HepG2 (cell line): Measurements from ENCODE around the gene SH2D6. TPM values are rescaled to one million over a fixed set of nuclear protein-coding genes. Genes with fewer than 3 reads are reported as not detected.

ENCODE experiments used
- DR1 ChIP-seq: sonication (generic); formaldehyde crosslinking; IDR thresholded peaks from 2 replicates; pipeline ENCODE4 v1.8.0; 2021; ENCODE audit warnings: mild to moderate bottlenecking, missing genetic modification reagents, inconsistent platforms
- RFXAP ChIP-seq: sonication (generic); formaldehyde crosslinking; IDR thresholded peaks from 2 replicates; pipeline ENCODE4 v1.4.0; 2020; ENCODE audit warnings: missing genetic modification reagents, borderline replicate concordance
- RXRA ChIP-seq: sonication (generic); formaldehyde crosslinking; IDR thresholded peaks from 2 replicates; pipeline ENCODE4 v1.5.1; 2020; ENCODE audit warnings: missing genetic modification reagents
- SALL1 ChIP-seq: sonication (generic); formaldehyde crosslinking; IDR thresholded peaks from 2 replicates; pipeline ENCODE4 v1.8.0; 2022; ENCODE audit warnings: mild to moderate bottlenecking, missing genetic modification reagents
- SNAI1 ChIP-seq: sonication (generic); formaldehyde crosslinking; IDR thresholded peaks from 2 replicates; pipeline ENCODE4 v1.5.0; 2020; ENCODE audit warnings: mild to moderate bottlenecking, missing genetic modification reagents, borderline replicate concordance
- YY1 ChIP-seq: IDR thresholded peaks from 2 replicates; pipeline ENCODE4 v1.6.1; 2011; ENCODE audit warnings: low read length, low read depth, moderate library complexity, mild to moderate bottlenecking; ENCODE audit not compliant: insufficient read depth, insufficient replicate concordance
- ZNF143 ChIP-seq: sonication (generic); formaldehyde crosslinking; IDR thresholded peaks from 2 replicates; pipeline ENCODE4 v1.4.0; 2020; ENCODE audit warnings: missing genetic modification reagents
- ZNF256 ChIP-seq: sonication (generic); formaldehyde crosslinking; conservative IDR thresholded peaks from 2 replicates; pipeline ENCODE4 v1.4.0; 2020; ENCODE audit warnings: missing genetic modification reagents
- polyA plus RNA-seq, 8 experiments: library from polyadenylated mRNA; depleted of rRNA in 3 of 8; stranded (reverse) in 7 of 8; unstranded in 1 of 8; fragments of >200 nt; fragmentation: Illumina TruSeq in 4 of 8; extraction: Trizol in 4 of 8; gene quantifications; 2 replicates each; pipeline versions ENCODE4 v1.2.1 to v1.2.3, GENCODE V29; 2011 to 2016; ENCODE audit warnings: low read depth in 4 of 8, missing spikeins in 1 of 8, mixed read lengths in 1 of 8; ENCODE audit not compliant: insufficient read depth in 1 of 8
- total RNA-seq, 5 experiments: library from RNA; depleted of rRNA; stranded (reverse); fragments of >200 nt; fragmentation: Illumina TruSeq; extraction: Trizol; gene quantifications; 2 replicates each; pipeline ENCODE4 v1.2.3, GENCODE V29; 2016; ENCODE audit warnings: low read depth in 1 of 5
- TF ChIP-seq, protein P1 (sequence below): sonication (generic); formaldehyde crosslinking; IDR thresholded peaks from 2 replicates; pipeline ENCODE4 v1.9.0; 2021; ENCODE audit warnings: missing genetic modification reagents, mild to moderate bottlenecking, borderline replicate concordance
- TF ChIP-seq, protein P2 (sequence below): IDR thresholded peaks from 2 replicates; pipeline ENCODE4 v1.6.1; 2016; ENCODE audit warnings: low read depth, control low read depth
- TF ChIP-seq, protein P3 (sequence below): sonication (generic); formaldehyde crosslinking; IDR thresholded peaks from 2 replicates; pipeline ENCODE4 v1.4.0; 2020; ENCODE audit warnings: mild to moderate bottlenecking, missing genetic modification reagents
- TF ChIP-seq, protein P4 (sequence below): IDR thresholded peaks from 2 replicates; pipeline ENCODE4 v1.6.1; 2016; ENCODE audit warnings: missing genetic modification reagents, missing compliant biosample characterization
- TF ChIP-seq, protein P5 (sequence below): sonication (generic); formaldehyde crosslinking; IDR thresholded peaks from 2 replicates; pipeline ENCODE4 v1.5.1; 2020; ENCODE audit warnings: missing genetic modification reagents, mild to moderate bottlenecking, borderline replicate concordance
- TF ChIP-seq, protein P6 (sequence below): sonication (generic); formaldehyde crosslinking; IDR thresholded peaks from 2 replicates; pipeline ENCODE4 v1.5.1; 2020; ENCODE audit warnings: mild to moderate bottlenecking, missing genetic modification reagents
- TF ChIP-seq, protein P7 (sequence below): sonication (generic); formaldehyde crosslinking; IDR thresholded peaks from 2 replicates; pipeline ENCODE4 v1.4.0; 2020; ENCODE audit warnings: missing genetic modification reagents, borderline replicate concordance

SH2D6 gene
- total and polyA plus RNA-seq, 2 of the 13 experiments (the other 11 are each of a cell fraction or from before 2014, with no cell fraction given): 0.11 to 0.26 TPM

DNA sequence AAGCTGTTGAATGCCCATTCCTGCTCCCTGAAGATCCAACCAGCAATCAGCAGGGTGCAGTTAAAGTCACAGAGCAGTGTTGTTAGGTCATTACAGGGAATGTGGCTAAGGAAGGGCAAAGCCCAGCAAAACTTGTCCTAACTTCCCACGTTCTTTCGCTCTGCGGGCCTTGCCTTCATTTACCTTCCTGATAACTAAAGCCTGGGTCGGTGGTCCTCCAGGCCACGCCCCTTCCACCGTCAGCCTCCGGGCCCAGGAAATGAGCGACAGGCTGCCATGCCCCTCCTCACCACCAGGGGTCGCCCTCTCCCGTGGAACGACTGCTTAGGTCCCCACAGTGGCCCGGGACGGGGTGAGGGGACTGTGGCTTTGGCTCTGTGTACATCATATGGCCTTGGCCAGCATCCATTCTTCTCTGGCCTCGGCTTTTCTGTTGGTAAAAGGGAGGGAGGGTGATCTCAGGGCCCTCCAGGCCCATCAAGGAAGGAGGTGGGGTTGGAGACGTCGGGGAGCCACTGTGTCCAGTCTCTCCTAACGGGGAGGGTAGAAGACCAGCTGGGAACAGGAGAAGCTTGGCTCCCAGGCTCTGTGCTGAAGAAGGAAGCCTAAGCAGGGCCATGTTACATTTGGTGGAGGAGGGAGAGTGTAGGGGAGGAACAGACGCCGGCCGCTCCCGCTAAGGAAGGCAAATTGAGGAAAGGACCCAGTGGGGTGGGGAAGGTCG, 2.2 kb downstream of the SH2D6 start (continued):
- TF ChIP-seq, protein P1, sequence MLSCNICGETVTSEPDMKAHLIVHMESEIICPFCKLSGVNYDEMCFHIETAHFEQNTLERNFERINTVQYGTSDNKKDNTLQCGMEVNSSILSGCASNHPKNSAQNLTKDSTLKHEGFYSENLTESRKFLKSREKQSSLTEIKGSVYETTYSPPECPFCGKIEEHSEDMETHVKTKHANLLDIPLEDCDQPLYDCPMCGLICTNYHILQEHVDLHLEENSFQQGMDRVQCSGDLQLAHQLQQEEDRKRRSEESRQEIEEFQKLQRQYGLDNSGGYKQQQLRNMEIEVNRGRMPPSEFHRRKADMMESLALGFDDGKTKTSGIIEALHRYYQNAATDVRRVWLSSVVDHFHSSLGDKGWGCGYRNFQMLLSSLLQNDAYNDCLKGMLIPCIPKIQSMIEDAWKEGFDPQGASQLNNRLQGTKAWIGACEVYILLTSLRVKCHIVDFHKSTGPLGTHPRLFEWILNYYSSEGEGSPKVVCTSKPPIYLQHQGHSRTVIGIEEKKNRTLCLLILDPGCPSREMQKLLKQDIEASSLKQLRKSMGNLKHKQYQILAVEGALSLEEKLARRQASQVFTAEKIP (CRISPR knock-in tag): no peak
- no peak for TF ChIP-seq ZNF256
- TF ChIP-seq SALL1 (CRISPR knock-in tag): peak; percentile 76
- TF ChIP-seq ZNF143: no peak
- TF ChIP-seq, protein P2, sequence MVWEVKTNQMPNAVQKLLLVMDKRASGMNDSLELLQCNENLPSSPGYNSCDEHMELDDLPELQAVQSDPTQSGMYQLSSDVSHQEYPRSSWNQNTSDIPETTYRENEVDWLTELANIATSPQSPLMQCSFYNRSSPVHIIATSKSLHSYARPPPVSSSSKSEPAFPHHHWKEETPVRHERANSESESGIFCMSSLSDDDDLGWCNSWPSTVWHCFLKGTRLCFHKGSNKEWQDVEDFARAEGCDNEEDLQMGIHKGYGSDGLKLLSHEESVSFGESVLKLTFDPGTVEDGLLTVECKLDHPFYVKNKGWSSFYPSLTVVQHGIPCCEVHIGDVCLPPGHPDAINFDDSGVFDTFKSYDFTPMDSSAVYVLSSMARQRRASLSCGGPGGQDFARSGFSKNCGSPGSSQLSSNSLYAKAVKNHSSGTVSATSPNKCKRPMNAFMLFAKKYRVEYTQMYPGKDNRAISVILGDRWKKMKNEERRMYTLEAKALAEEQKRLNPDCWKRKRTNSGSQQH (CRISPR knock-in tag): 0 out of 2 replicates have a peak, but pooled peaks have one; percentile 54
- TF ChIP-seq, protein P3, sequence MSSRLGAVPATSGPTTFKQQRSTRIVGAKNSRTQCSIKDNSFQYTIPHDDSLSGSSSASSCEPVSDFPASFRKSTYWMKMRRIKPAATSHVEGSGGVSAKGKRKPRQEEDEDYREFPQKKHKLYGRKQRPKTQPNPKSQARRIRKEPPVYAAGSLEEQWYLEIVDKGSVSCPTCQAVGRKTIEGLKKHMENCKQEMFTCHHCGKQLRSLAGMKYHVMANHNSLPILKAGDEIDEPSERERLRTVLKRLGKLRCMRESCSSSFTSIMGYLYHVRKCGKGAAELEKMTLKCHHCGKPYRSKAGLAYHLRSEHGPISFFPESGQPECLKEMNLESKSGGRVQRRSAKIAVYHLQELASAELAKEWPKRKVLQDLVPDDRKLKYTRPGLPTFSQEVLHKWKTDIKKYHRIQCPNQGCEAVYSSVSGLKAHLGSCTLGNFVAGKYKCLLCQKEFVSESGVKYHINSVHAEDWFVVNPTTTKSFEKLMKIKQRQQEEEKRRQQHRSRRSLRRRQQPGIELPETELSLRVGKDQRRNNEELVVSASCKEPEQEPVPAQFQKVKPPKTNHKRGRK (CRISPR knock-in tag): no peak
- peak; percentile 86 for TF ChIP-seq RXRA
- TF ChIP-seq, protein P4, sequence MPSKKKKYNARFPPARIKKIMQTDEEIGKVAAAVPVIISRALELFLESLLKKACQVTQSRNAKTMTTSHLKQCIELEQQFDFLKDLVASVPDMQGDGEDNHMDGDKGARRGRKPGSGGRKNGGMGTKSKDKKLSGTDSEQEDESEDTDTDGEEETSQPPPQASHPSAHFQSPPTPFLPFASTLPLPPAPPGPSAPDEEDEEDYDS (CRISPR knock-in tag): peak; percentile 57
- no peak for TF ChIP-seq YY1
- TF ChIP-seq, protein P5, sequence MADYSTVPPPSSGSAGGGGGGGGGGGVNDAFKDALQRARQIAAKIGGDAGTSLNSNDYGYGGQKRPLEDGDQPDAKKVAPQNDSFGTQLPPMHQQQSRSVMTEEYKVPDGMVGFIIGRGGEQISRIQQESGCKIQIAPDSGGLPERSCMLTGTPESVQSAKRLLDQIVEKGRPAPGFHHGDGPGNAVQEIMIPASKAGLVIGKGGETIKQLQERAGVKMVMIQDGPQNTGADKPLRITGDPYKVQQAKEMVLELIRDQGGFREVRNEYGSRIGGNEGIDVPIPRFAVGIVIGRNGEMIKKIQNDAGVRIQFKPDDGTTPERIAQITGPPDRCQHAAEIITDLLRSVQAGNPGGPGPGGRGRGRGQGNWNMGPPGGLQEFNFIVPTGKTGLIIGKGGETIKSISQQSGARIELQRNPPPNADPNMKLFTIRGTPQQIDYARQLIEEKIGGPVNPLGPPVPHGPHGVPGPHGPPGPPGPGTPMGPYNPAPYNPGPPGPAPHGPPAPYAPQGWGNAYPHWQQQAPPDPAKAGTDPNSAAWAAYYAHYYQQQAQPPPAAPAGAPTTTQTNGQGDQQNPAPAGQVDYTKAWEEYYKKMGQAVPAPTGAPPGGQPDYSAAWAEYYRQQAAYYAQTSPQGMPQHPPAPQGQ (CRISPR knock-in tag): no peak
- TF ChIP-seq SNAI1 (CRISPR knock-in tag): no peak
- TF ChIP-seq, protein P6, sequence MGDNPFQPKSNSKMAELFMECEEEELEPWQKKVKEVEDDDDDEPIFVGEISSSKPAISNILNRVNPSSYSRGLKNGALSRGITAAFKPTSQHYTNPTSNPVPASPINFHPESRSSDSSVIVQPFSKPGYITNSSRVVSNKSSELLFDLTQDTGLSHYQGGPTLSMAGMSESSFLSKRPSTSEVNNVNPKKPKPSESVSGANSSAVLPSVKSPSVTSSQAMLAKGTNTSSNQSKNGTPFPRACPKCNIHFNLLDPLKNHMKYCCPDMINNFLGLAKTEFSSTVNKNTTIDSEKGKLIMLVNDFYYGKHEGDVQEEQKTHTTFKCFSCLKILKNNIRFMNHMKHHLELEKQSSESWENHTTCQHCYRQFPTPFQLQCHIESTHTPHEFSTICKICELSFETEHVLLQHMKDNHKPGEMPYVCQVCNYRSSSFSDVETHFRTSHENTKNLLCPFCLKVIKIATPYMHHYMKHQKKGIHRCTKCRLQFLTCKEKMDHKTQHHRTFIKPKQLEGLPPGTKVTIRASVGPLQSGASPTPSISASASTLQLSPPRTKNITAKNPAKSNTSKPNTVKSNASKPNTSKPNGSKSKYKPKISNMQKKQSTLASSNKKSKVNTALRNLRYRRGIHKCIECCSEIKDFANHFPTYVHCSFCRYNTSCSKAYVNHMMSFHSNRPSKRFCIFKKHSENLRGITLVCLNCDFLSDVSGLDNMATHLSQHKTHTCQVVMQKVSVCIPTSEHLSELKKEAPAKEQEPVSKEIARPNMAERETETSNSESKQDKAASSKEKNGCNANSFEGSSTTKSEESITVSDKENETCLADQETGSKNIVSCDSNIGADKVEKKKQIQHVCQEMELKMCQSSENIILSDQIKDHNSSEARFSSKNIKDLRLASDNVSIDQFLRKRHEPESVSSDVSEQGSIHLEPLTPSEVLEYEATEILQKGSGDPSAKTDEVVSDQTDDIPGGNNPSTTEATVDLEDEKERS (CRISPR knock-in tag): peak; percentile 3; the same call in 1 of the 2 replicates
- TF ChIP-seq, protein P7, sequence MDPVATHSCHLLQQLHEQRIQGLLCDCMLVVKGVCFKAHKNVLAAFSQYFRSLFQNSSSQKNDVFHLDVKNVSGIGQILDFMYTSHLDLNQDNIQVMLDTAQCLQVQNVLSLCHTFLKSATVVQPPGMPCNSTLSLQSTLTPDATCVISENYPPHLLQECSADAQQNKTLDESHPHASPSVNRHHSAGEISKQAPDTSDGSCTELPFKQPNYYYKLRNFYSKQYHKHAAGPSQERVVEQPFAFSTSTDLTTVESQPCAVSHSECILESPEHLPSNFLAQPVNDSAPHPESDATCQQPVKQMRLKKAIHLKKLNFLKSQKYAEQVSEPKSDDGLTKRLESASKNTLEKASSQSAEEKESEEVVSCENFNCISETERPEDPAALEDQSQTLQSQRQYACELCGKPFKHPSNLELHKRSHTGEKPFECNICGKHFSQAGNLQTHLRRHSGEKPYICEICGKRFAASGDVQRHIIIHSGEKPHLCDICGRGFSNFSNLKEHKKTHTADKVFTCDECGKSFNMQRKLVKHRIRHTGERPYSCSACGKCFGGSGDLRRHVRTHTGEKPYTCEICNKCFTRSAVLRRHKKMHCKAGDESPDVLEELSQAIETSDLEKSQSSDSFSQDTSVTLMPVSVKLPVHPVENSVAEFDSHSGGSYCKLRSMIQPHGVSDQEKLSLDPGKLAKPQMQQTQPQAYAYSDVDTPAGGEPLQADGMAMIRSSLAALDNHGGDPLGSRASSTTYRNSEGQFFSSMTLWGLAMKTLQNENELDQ (CRISPR knock-in tag): peak; percentile 73; the same call in 1 of the 2 replicates
- no peak for TF ChIP-seq DR1 (CRISPR knock-in tag)
- no peak for TF ChIP-seq RFXAP (CRISPR knock-in tag)
